NCI-H187 treated with DMSO at 0.1 percent for 48 hours (cell line): ENCODE measurements around the gene TNFSF15.

Experiments
- DNase-seq: peaks from one replicate; lab custom pipeline; 2025; lab: John Stamatoyannopoulos, UW

TNFSF15 gene

GRCh38 chr9:114787781-114788498 lies 17.9 kb downstream of the TNFSF15 start:
- no peak for DNase-seq

GRCh38 chr9:114787214-114787613 lies 18.6 kb downstream of the TNFSF15 start:
- no peak for DNase-seq

GRCh38 chr9:114785866-114786650 lies 19.8 kb downstream of the TNFSF15 start:
- DNase-seq: no peak

GRCh38 chr9:114784721-114785279 lies 21.0 kb downstream of the TNFSF15 start:
- DNase-seq: no peak

GRCh38 chr9:114782586-114782985 lies 23.3 kb downstream of the TNFSF15 start:
- no peak for DNase-seq

GRCh38 chr9:114779352-114779845 lies 26.4 kb downstream of the TNFSF15 start:
- no peak for DNase-seq

GRCh38 chr9:114777821-114778609 lies 27.8 kb downstream of the TNFSF15 start:
- DNase-seq: no peak

- DNase-seq: no peak
Measured at GRCh38 chr9:114776683-114777399, 29.0 kb downstream of the TNFSF15 start.

GRCh38 chr9:114775981-114776380 lies 29.9 kb downstream of the TNFSF15 start:
- no peak for DNase-seq

- DNase-seq: no peak
Measured at GRCh38 chr9:114775121-114775520, 30.7 kb downstream of the TNFSF15 start.

- no peak for DNase-seq
Measured at GRCh38 chr9:114774524-114774923, 31.3 kb downstream of the TNFSF15 start.

GRCh38 chr9:114771889-114772288 lies 34.0 kb downstream of the TNFSF15 start:
- no peak for DNase-seq

GRCh38 chr9:114770991-114771390 lies 34.8 kb downstream of the TNFSF15 start:
- DNase-seq: no peak

- DNase-seq: no peak
Measured at GRCh38 chr9:114769624-114770023, 36.2 kb downstream of the TNFSF15 start.

GRCh38 chr9:114763220-114763619 lies 42.6 kb downstream of the TNFSF15 start:
- DNase-seq: no peak

- DNase-seq: no peak
Measured at GRCh38 chr9:114761523-114761922, 44.3 kb downstream of the TNFSF15 start.

- DNase-seq: no peak
Measured at GRCh38 chr9:114759512-114760341, 46.1 kb downstream of the TNFSF15 start.

- no peak for DNase-seq
Measured at GRCh38 chr9:114757984-114758383, 47.9 kb downstream of the TNFSF15 start.

- DNase-seq: no peak
Measured at GRCh38 chr9:114757395-114757794, 48.4 kb downstream of the TNFSF15 start.

GRCh38 chr9:114756920-114757319 lies 48.9 kb downstream of the TNFSF15 start:
- no peak for DNase-seq

GRCh38 chr9:114754581-114754980 lies 51.3 kb downstream of the TNFSF15 start:
- no peak for DNase-seq
